ENCODE data around the gene EPC1. TPM values are rescaled to one million over a fixed set of nuclear protein-coding genes. Genes with fewer than 3 reads are reported as not detected.
A peak's percentile ranks its signal among the peaks of the same experiment; 100 is the strongest.
"Not testable (repeated sequence)": the region's sequence is repeated elsewhere in the genome, so short reads cannot be mapped to it uniquely, and the experiment has no call there.

Gene EPC1
- total RNA-seq, 1 donor from 2014 or later, result 72.0 TPM

- H3K27me3 ChIP-seq (ENCODE audit: control insufficient read depth in 3 of 3, insufficient read depth in 3 of 3, low read length in 3 of 3), result no peaks in the 10 kb centered on the region
- peaks cover 2 to 15% (median 14%) of the 10 kb centered on the region in 3 donors for H3K4me1 ChIP-seq (ENCODE audit: control insufficient read depth in 3 of 3, insufficient read depth in 3 of 3, low read length in 3 of 3)
- no peaks in the 10 kb centered on the region for H3K36me3 ChIP-seq (ENCODE audit: control insufficient read depth in 3 of 3, insufficient read depth in 3 of 3, low read length in 3 of 3)
- H3K27ac ChIP-seq (ENCODE audit: low read depth, low read length), result no peak overlapping the region
- H3K9ac ChIP-seq (ENCODE audit: low read depth in 1 of 3, low read length in 3 of 3), result no peak overlapping the region
- H3K4me3 ChIP-seq (ENCODE audit: low read length in 3 of 3), result no peak overlapping the region
- H3K9me3 ChIP-seq (ENCODE audit: control insufficient read depth in 3 of 3, low read length in 3 of 3), result no peaks in the 10 kb centered on the region
Measured at GRCh38 chr10:32373031-32373430, 26.1 kb upstream of the EPC1 start.

GRCh38 chr10:32372000-32372875, 25.3 kb upstream of the EPC1 start:
- Histone ChIP-seq H3K27ac (ENCODE audit: low read depth, low read length) (peak overlapping the region; percentile 20), H3K9me3 (ENCODE audit: control insufficient read depth in 3 of 3, low read length in 3 of 3) (no peaks in the 10 kb centered on the region), H3K27me3 (ENCODE audit: control insufficient read depth in 3 of 3, insufficient read depth in 3 of 3, low read length in 3 of 3) (no peaks in the 10 kb centered on the region)

GRCh38 chr10:32371101-32371500, 24.1 kb upstream of the EPC1 start:
- Histone ChIP-seq H3K4me1 (ENCODE audit: control insufficient read depth in 3 of 3, insufficient read depth in 3 of 3, low read length in 3 of 3) (peaks cover 5 to 21% (median 15%) of the 10 kb centered on the region in 3 donors), H3K27me3 (ENCODE audit: control insufficient read depth in 3 of 3, insufficient read depth in 3 of 3, low read length in 3 of 3) (no peaks in the 10 kb centered on the region), H3K27ac (ENCODE audit: low read depth, low read length) (peak overlapping the region; percentile 71), H3K4me3 (ENCODE audit: low read length in 3 of 3) (no peak overlapping the region), H3K9me3 (ENCODE audit: control insufficient read depth in 3 of 3, low read length in 3 of 3) (no peaks in the 10 kb centered on the region), H3K9ac (ENCODE audit: low read depth in 1 of 3, low read length in 3 of 3) (no peak overlapping the region), H3K36me3 (ENCODE audit: control insufficient read depth in 3 of 3, insufficient read depth in 3 of 3, low read length in 3 of 3) (no peaks in the 10 kb centered on the region)

More at GRCh38 chr10:32372000-32372875, 25.3 kb upstream of the EPC1 start:
- Histone ChIP-seq H3K4me3 (ENCODE audit: low read length in 3 of 3) (no peak overlapping the region), H3K9ac (ENCODE audit: low read depth in 1 of 3, low read length in 3 of 3) (no peak overlapping the region), H3K36me3 (ENCODE audit: control insufficient read depth in 3 of 3, insufficient read depth in 3 of 3, low read length in 3 of 3) (no peaks in the 10 kb centered on the region), H3K4me1 (ENCODE audit: control insufficient read depth in 3 of 3, insufficient read depth in 3 of 3, low read length in 3 of 3) (peaks cover 3 to 18% (median 17%) of the 10 kb centered on the region in 3 donors)

GRCh38 chr10:32367793-32368453, 21.0 kb upstream of the EPC1 start:
- Histone ChIP-seq H3K9me3 (ENCODE audit: control insufficient read depth in 3 of 3, low read length in 3 of 3) (no peaks in the 10 kb centered on the region), H3K36me3 (ENCODE audit: control insufficient read depth in 3 of 3, insufficient read depth in 3 of 3, low read length in 3 of 3) (no peaks in the 10 kb centered on the region), H3K9ac (ENCODE audit: low read depth in 1 of 3, low read length in 3 of 3) (peak overlapping the region in 2 of 3 donors; percentile 26 to 71), H3K27ac (ENCODE audit: low read depth, low read length) (peak overlapping the region; percentile 8), H3K4me1 (ENCODE audit: control insufficient read depth in 3 of 3, insufficient read depth in 3 of 3, low read length in 3 of 3) (peaks cover 8 to 21% (median 15%) of the 10 kb centered on the region in 3 donors), H3K4me3 (ENCODE audit: low read length in 3 of 3) (peak overlapping the region in 2 of 3 donors; percentile 15 to 65), H3K27me3 (ENCODE audit: control insufficient read depth in 3 of 3, insufficient read depth in 3 of 3, low read length in 3 of 3) (no peaks in the 10 kb centered on the region)

- H3K4me3 ChIP-seq (ENCODE audit: low read length in 3 of 3), result no peak overlapping the region
- no peaks in the 10 kb centered on the region for H3K27me3 ChIP-seq (ENCODE audit: control insufficient read depth in 3 of 3, insufficient read depth in 3 of 3, low read length in 3 of 3)
- no peak overlapping the region for H3K9ac ChIP-seq (ENCODE audit: low read depth in 1 of 3, low read length in 3 of 3)
- H3K36me3 ChIP-seq (ENCODE audit: control insufficient read depth in 3 of 3, insufficient read depth in 3 of 3, low read length in 3 of 3), result no peaks in the 10 kb centered on the region
- H3K27ac ChIP-seq (ENCODE audit: low read depth, low read length), result no peak overlapping the region
- H3K4me1 ChIP-seq (ENCODE audit: control insufficient read depth in 3 of 3, insufficient read depth in 3 of 3, low read length in 3 of 3), result peaks cover 8 to 21% (median 18%) of the 10 kb centered on the region in 3 donors
- no peaks in the 10 kb centered on the region for H3K9me3 ChIP-seq (ENCODE audit: control insufficient read depth in 3 of 3, low read length in 3 of 3)
Measured at GRCh38 chr10:32366588-32366987, 19.6 kb upstream of the EPC1 start.

- Histone ChIP-seq H3K4me1 (ENCODE audit: control insufficient read depth in 3 of 3, insufficient read depth in 3 of 3, low read length in 3 of 3) (peaks cover 8 to 21% (median 16%) of the 10 kb centered on the region in 3 donors), H3K36me3 (ENCODE audit: control insufficient read depth in 3 of 3, insufficient read depth in 3 of 3, low read length in 3 of 3) (no peaks in the 10 kb centered on the region), H3K27me3 (ENCODE audit: control insufficient read depth in 3 of 3, insufficient read depth in 3 of 3, low read length in 3 of 3) (no peaks in the 10 kb centered on the region), H3K9ac (ENCODE audit: low read depth in 1 of 3, low read length in 3 of 3) (no peak overlapping the region), H3K27ac (ENCODE audit: low read depth, low read length) (no peak overlapping the region), H3K4me3 (ENCODE audit: low read length in 3 of 3) (peak overlapping the region in 1 of 3 donors; percentile 10), H3K9me3 (ENCODE audit: control insufficient read depth in 3 of 3, low read length in 3 of 3) (no peaks in the 10 kb centered on the region)
Measured at GRCh38 chr10:32366111-32366510, 19.2 kb upstream of the EPC1 start.

- H3K27ac ChIP-seq (ENCODE audit: low read depth, low read length); H3K9me3 ChIP-seq (ENCODE audit: control insufficient read depth in 3 of 3, low read length in 3 of 3); H3K36me3 ChIP-seq (ENCODE audit: control insufficient read depth in 3 of 3, insufficient read depth in 3 of 3, low read length in 3 of 3); H3K4me3 ChIP-seq (ENCODE audit: low read length in 3 of 3); H3K27me3 ChIP-seq (ENCODE audit: control insufficient read depth in 3 of 3, insufficient read depth in 3 of 3, low read length in 3 of 3); H3K9ac ChIP-seq (ENCODE audit: low read depth in 1 of 3, low read length in 3 of 3): not testable (repeated sequence)
- peaks cover 8 to 19% (median 9%) of the 10 kb centered on the region in 3 donors for H3K4me1 ChIP-seq (ENCODE audit: control insufficient read depth in 3 of 3, insufficient read depth in 3 of 3, low read length in 3 of 3)
Measured at GRCh38 chr10:32365404-32365803, 18.4 kb upstream of the EPC1 start.

- no peaks in the 10 kb centered on the region for H3K27me3 ChIP-seq (ENCODE audit: control insufficient read depth in 3 of 3, insufficient read depth in 3 of 3, low read length in 3 of 3)
- no peak overlapping the region for H3K27ac ChIP-seq (ENCODE audit: low read depth, low read length)
- H3K4me1 ChIP-seq (ENCODE audit: control insufficient read depth in 3 of 3, insufficient read depth in 3 of 3, low read length in 3 of 3), result peaks cover 4 to 7% (median 6%) of the 10 kb centered on the region in 3 donors
- no peak overlapping the region for H3K9ac ChIP-seq (ENCODE audit: low read depth in 1 of 3, low read length in 3 of 3)
- no peak overlapping the region for H3K4me3 ChIP-seq (ENCODE audit: low read length in 3 of 3)
- H3K36me3 ChIP-seq (ENCODE audit: control insufficient read depth in 3 of 3, insufficient read depth in 3 of 3, low read length in 3 of 3), result peaks cover 0 to 5% (median 0%) of the 10 kb centered on the region in 3 donors
- no peaks in the 10 kb centered on the region for H3K9me3 ChIP-seq (ENCODE audit: control insufficient read depth in 3 of 3, low read length in 3 of 3)
Measured at GRCh38 chr10:32362571-32362970, 15.6 kb upstream of the EPC1 start.

GRCh38 chr10:32360884-32361283, 13.9 kb upstream of the EPC1 start:
- peaks cover 0 to 5% (median 0%) of the 10 kb centered on the region in 3 donors for H3K36me3 ChIP-seq (ENCODE audit: control insufficient read depth in 3 of 3, insufficient read depth in 3 of 3, low read length in 3 of 3)
- H3K27me3 ChIP-seq (ENCODE audit: control insufficient read depth in 3 of 3, insufficient read depth in 3 of 3, low read length in 3 of 3), result no peaks in the 10 kb centered on the region
- H3K9me3 ChIP-seq (ENCODE audit: control insufficient read depth in 3 of 3, low read length in 3 of 3), result no peaks in the 10 kb centered on the region
- no peak overlapping the region for H3K9ac ChIP-seq (ENCODE audit: low read depth in 1 of 3, low read length in 3 of 3)
- peaks cover 0 to 6% (median 2%) of the 10 kb centered on the region in 3 donors for H3K4me1 ChIP-seq (ENCODE audit: control insufficient read depth in 3 of 3, insufficient read depth in 3 of 3, low read length in 3 of 3)
- no peak overlapping the region for H3K4me3 ChIP-seq (ENCODE audit: low read length in 3 of 3)
- no peak overlapping the region for H3K27ac ChIP-seq (ENCODE audit: low read depth, low read length)

- Histone ChIP-seq H3K9me3 (ENCODE audit: control insufficient read depth in 3 of 3, low read length in 3 of 3) (no peaks in the 10 kb centered on the region), H3K27ac (ENCODE audit: low read depth, low read length) (no peak overlapping the region), H3K4me3 (ENCODE audit: low read length in 3 of 3) (no peak overlapping the region), H3K9ac (ENCODE audit: low read depth in 1 of 3, low read length in 3 of 3) (no peak overlapping the region), H3K4me1 (ENCODE audit: control insufficient read depth in 3 of 3, insufficient read depth in 3 of 3, low read length in 3 of 3) (peaks cover 0 to 6% (median 0%) of the 10 kb centered on the region in 3 donors), H3K27me3 (ENCODE audit: control insufficient read depth in 3 of 3, insufficient read depth in 3 of 3, low read length in 3 of 3) (no peaks in the 10 kb centered on the region), H3K36me3 (ENCODE audit: control insufficient read depth in 3 of 3, insufficient read depth in 3 of 3, low read length in 3 of 3) (peaks cover 0 to 5% (median 0%) of the 10 kb centered on the region in 3 donors)
Measured at GRCh38 chr10:32360241-32360640, 13.3 kb upstream of the EPC1 start.
